Ishikawa (cell line): ENCODE results near the gene MN1.

ENCODE experiments used
- CEBPB ChIP-seq: IDR thresholded peaks from 2 replicates; pipeline ENCODE4 v1.6.1; 2012
- CREB1 ChIP-seq: IDR thresholded peaks from 2 replicates; pipeline ENCODE4 v1.6.1; 2012; ENCODE audit warnings: low read depth
- EP300 ChIP-seq: IDR thresholded peaks from 2 replicates; pipeline ENCODE4 v1.6.1; 2012; ENCODE audit warnings: borderline replicate concordance
- MAX ChIP-seq: IDR thresholded peaks from 2 replicates; pipeline ENCODE4 v1.6.1; 2012
- NFIC ChIP-seq: IDR thresholded peaks from 2 replicates; pipeline ENCODE4 v1.6.1; 2012
- RAD21 ChIP-seq: IDR thresholded peaks from 2 replicates; pipeline ENCODE4 v1.6.1; 2012; ENCODE audit warnings: low read depth
- REST ChIP-seq: IDR thresholded peaks from 2 replicates; pipeline ENCODE4 v1.6.1; 2012; ENCODE audit warnings: low read depth, mild to moderate bottlenecking
- TAF1 ChIP-seq: IDR thresholded peaks from 2 replicates; pipeline ENCODE4 v1.6.1; 2012; ENCODE audit warnings: low read depth, mild to moderate bottlenecking
- TCF12 ChIP-seq: IDR thresholded peaks from 2 replicates; pipeline ENCODE4 v1.6.1; 2012; ENCODE audit warnings: low read depth
- TEAD4 ChIP-seq: IDR thresholded peaks from 2 replicates; pipeline ENCODE4 v1.6.1; 2012
- USF1 ChIP-seq: IDR thresholded peaks from 2 replicates; pipeline ENCODE4 v1.6.1; 2012
- YY1 ChIP-seq: IDR thresholded peaks from 2 replicates; pipeline ENCODE4 v1.6.1; 2012; ENCODE audit warnings: low read depth
- ZBTB7A ChIP-seq: IDR thresholded peaks from 2 replicates; pipeline ENCODE4 v1.6.1; 2012; ENCODE audit warnings: low read depth

- no peak for TF ChIP-seq TCF12
- TF ChIP-seq EP300, result no peak
- TF ChIP-seq CEBPB, result no peak
- TF ChIP-seq YY1, result no peak
- TF ChIP-seq RAD21, result no peak
- no peak for TF ChIP-seq NFIC
- TF ChIP-seq MAX, result no peak
- no peak for TF ChIP-seq ZBTB7A
- no peak for TF ChIP-seq TAF1
- no peak for TF ChIP-seq CREB1
- TF ChIP-seq REST, result no peak
- TF ChIP-seq USF1, result no peak
- TF ChIP-seq TEAD4, result no peak
Observed at GRCh38 chr22:27732391-27732790, 69.2 kb downstream of the MN1 start.
